ENCODE results near the gene GRAMD1A.
A peak's percentile ranks its signal among the peaks of the same experiment; 100 is the strongest.
"Not testable (repeated sequence)": the region's sequence is repeated elsewhere in the genome, so short reads cannot be mapped to it uniquely, and the experiment has no call there.

GRAMD1A gene

GRCh38 chr19:34999498-35000337 is at the start of gene GRAMD1A:
TSS of gene GRAMD1A (plus strand) at chr19:35000323. CDS start at chr19:35000479, 156 bp downstream.
- H3K27me3 Mint-ChIP-seq: no peaks in the 10 kb centered on the region

GRCh38 chr19:34953092-34953491 is 47.0 kb upstream of the GRAMD1A start:
- Mint-ChIP-seq H3K36me3 (ENCODE audit: low read depth) (peaks cover 88% of the 10 kb centered on the region), H3K27me3 (no peaks in the 10 kb centered on the region), H3K4me1 (ENCODE audit: low read depth) (no peaks in the 10 kb centered on the region), H3K27ac (no peak overlapping the region), H3K4me3 (no peak overlapping the region), H3K9me3 (peaks cover 67% of the 10 kb centered on the region)
- DNase-seq: no peak

More at GRCh38 chr19:34999498-35000337, at the start of gene GRAMD1A:
- Mint-ChIP-seq H3K4me1 (ENCODE audit: low read depth) (peaks cover 73% of the 10 kb centered on the region), H3K27ac (peak within 1 kb of the TSS; percentile 96), H3K36me3 (ENCODE audit: low read depth) (peaks cover 41% of the 10 kb centered on the region), H3K9me3 (no peaks in the 10 kb centered on the region), H3K4me3 (peak within 1 kb of the TSS; percentile 97)
- peak; percentile 87 for DNase-seq

GRCh38 chr19:34957830-34958751 is 42.0 kb upstream of the GRAMD1A start:
- Mint-ChIP-seq H3K27me3 (no peaks in the 10 kb centered on the region), H3K27ac (no peak overlapping the region), H3K36me3 (ENCODE audit: low read depth) (peaks cover 96% of the 10 kb centered on the region), H3K9me3 (peaks cover 68% of the 10 kb centered on the region), H3K4me1 (ENCODE audit: low read depth) (peaks cover 20% of the 10 kb centered on the region), H3K4me3 (no peak overlapping the region)
- no peak for DNase-seq

GRCh38 chr19:34959021-34959420 is 41.1 kb upstream of the GRAMD1A start:
- H3K27ac Mint-ChIP-seq: no peak overlapping the region
- DNase-seq: no peak
- peaks cover 62% of the 10 kb centered on the region for H3K9me3 Mint-ChIP-seq
- no peaks in the 10 kb centered on the region for H3K27me3 Mint-ChIP-seq
- H3K4me1 Mint-ChIP-seq (ENCODE audit: low read depth): peaks cover 23% of the 10 kb centered on the region
- peaks cover 89% of the 10 kb centered on the region for H3K36me3 Mint-ChIP-seq (ENCODE audit: low read depth)
- no peak overlapping the region for H3K4me3 Mint-ChIP-seq

GRCh38 chr19:34960103-34960805 is 39.9 kb upstream of the GRAMD1A start:
- H3K9me3 Mint-ChIP-seq: peaks cover 57% of the 10 kb centered on the region
- peaks cover 28% of the 10 kb centered on the region for H3K4me1 Mint-ChIP-seq (ENCODE audit: low read depth)
- no peak overlapping the region for H3K4me3 Mint-ChIP-seq
- no peak for DNase-seq
- H3K36me3 Mint-ChIP-seq (ENCODE audit: low read depth): peaks cover 81% of the 10 kb centered on the region
- peak overlapping the region; percentile 33 for H3K27ac Mint-ChIP-seq
- no peaks in the 10 kb centered on the region for H3K27me3 Mint-ChIP-seq

- Mint-ChIP-seq H3K4me1 (ENCODE audit: low read depth) (peaks cover 28% of the 10 kb centered on the region), H3K36me3 (ENCODE audit: low read depth) (peaks cover 72% of the 10 kb centered on the region), H3K27me3 (no peaks in the 10 kb centered on the region), H3K4me3 (no peak overlapping the region), H3K9me3 (peaks cover 58% of the 10 kb centered on the region), H3K27ac (peak overlapping the region; percentile 1)
- DNase-seq: no peak
Measured at GRCh38 chr19:34960940-34961679, 39.0 kb upstream of the GRAMD1A start.

- DNase-seq: no peak
- H3K36me3 Mint-ChIP-seq (ENCODE audit: low read depth): peaks cover 63% of the 10 kb centered on the region
- peaks cover 28% of the 10 kb centered on the region for H3K4me1 Mint-ChIP-seq (ENCODE audit: low read depth)
- H3K27me3 Mint-ChIP-seq: no peaks in the 10 kb centered on the region
- H3K27ac Mint-ChIP-seq: peak overlapping the region; percentile 8
- H3K4me3 Mint-ChIP-seq: peak overlapping the region; percentile 88
- H3K9me3 Mint-ChIP-seq: peaks cover 57% of the 10 kb centered on the region
Measured at GRCh38 chr19:34961775-34962686, 38.1 kb upstream of the GRAMD1A start.

GRCh38 chr19:34962687-34963572 is 37.2 kb upstream of the GRAMD1A start:
- H3K27ac Mint-ChIP-seq: peak overlapping the region; percentile 68
- H3K9me3 Mint-ChIP-seq: peaks cover 59% of the 10 kb centered on the region
- no peaks in the 10 kb centered on the region for H3K27me3 Mint-ChIP-seq
- peak; percentile 38 for DNase-seq
- peaks cover 28% of the 10 kb centered on the region for H3K4me1 Mint-ChIP-seq (ENCODE audit: low read depth)
- peak overlapping the region; percentile 88 for H3K4me3 Mint-ChIP-seq
- peaks cover 54% of the 10 kb centered on the region for H3K36me3 Mint-ChIP-seq (ENCODE audit: low read depth)

- H3K4me3 Mint-ChIP-seq: peak within 1 kb of the TSS; percentile 88
- no peaks in the 10 kb centered on the region for H3K27me3 Mint-ChIP-seq
- H3K36me3 Mint-ChIP-seq (ENCODE audit: low read depth): peaks cover 46% of the 10 kb centered on the region
- H3K9me3 Mint-ChIP-seq: peaks cover 56% of the 10 kb centered on the region
- peak; percentile 75 for DNase-seq
- H3K4me1 Mint-ChIP-seq (ENCODE audit: low read depth): peaks cover 28% of the 10 kb centered on the region
- peak within 1 kb of the TSS; percentile 68 for H3K27ac Mint-ChIP-seq
Measured at GRCh38 chr19:34963573-34964406, 36.3 kb upstream of the GRAMD1A start, which contains the start of gene ZNF792. TSS of gene ZNF792 (minus strand) at chr19:34964229. CDS start at chr19:34963662, 567 bp downstream.

- peaks cover 28% of the 10 kb centered on the region for H3K4me1 Mint-ChIP-seq (ENCODE audit: low read depth)
- no peak for DNase-seq
- peak overlapping the region; percentile 79 for H3K4me3 Mint-ChIP-seq
- no peaks in the 10 kb centered on the region for H3K27me3 Mint-ChIP-seq
- H3K9me3 Mint-ChIP-seq: peaks cover 49% of the 10 kb centered on the region
- peaks cover 38% of the 10 kb centered on the region for H3K36me3 Mint-ChIP-seq (ENCODE audit: low read depth)
- no peak overlapping the region for H3K27ac Mint-ChIP-seq
Measured at GRCh38 chr19:34964598-34964997, 35.5 kb upstream of the GRAMD1A start.

- not testable (repeated sequence) for H3K27me3 Mint-ChIP-seq, H3K4me3 Mint-ChIP-seq, DNase-seq, H3K27ac Mint-ChIP-seq
- H3K9me3 Mint-ChIP-seq: peaks cover 40% of the 10 kb centered on the region
- peaks cover 28% of the 10 kb centered on the region for H3K4me1 Mint-ChIP-seq (ENCODE audit: low read depth)
- H3K36me3 Mint-ChIP-seq (ENCODE audit: low read depth): peaks cover 28% of the 10 kb centered on the region
Measured at GRCh38 chr19:34965505-34965904, 34.6 kb upstream of the GRAMD1A start.

Measured in activated T-cell treated with anti-CD3 and anti-CD28 coated beads, Interleukin-2, amount 50 U/mL, for 24 hours (primary cell).